Mesenchymal stem cell (in vitro differentiated cells and primary cell): ENCODE results near the gene NANOS3.

ENCODE experiments used
- DNase-seq: peaks from one replicate; pipeline ENCODE4 v3.0.0-alpha.2; 2013
- H2AFZ ChIP-seq: one replicate; pipeline ENCODE4 v1.6.1; 2013; ENCODE audit warnings: low read depth, mild to moderate bottlenecking, control low read depth, inconsistent platforms, low read length, moderate library complexity
- H2AK5ac ChIP-seq: 2 replicates; pipeline ENCODE4 v1.6.1; 2013; ENCODE audit warnings: low read length, moderate library complexity, mild to moderate bottlenecking, inconsistent platforms; ENCODE audit not compliant: severe bottlenecking
- H2BK120ac ChIP-seq: one replicate; pipeline ENCODE4 v1.6.1; 2013; ENCODE audit warnings: low read depth, mild to moderate bottlenecking, inconsistent platforms, low read length, moderate library complexity
- H2BK12ac ChIP-seq, 2 experiments: one replicate each; pipeline ENCODE4 v1.6.1; 2013; ENCODE audit warnings: inconsistent platforms in 2 of 2, low read length in 2 of 2, mild to moderate bottlenecking in 2 of 2, moderate library complexity in 2 of 2, control low read depth in 1 of 2
- H2BK15ac ChIP-seq: one replicate; pipeline ENCODE4 v1.6.1; 2013; ENCODE audit warnings: mild to moderate bottlenecking, low read depth, inconsistent platforms; ENCODE audit not compliant: poor library complexity, severe bottlenecking
- H2BK5ac ChIP-seq: 2 replicates; pipeline ENCODE4 v1.6.1; 2013; ENCODE audit warnings: low read depth, mild to moderate bottlenecking, low read length, control low read depth, inconsistent platforms; ENCODE audit not compliant: poor library complexity, severe bottlenecking
- H3K14ac ChIP-seq, 2 experiments: one replicate each; pipeline ENCODE4 v1.6.1; 2013; ENCODE audit warnings: inconsistent platforms in 2 of 2, low read length in 2 of 2, control low read depth in 1 of 2, mild to moderate bottlenecking in 1 of 2, moderate library complexity in 1 of 2
- H3K18ac ChIP-seq, 2 experiments: one replicate each; pipeline ENCODE4 v1.6.1; 2013; ENCODE audit warnings: inconsistent platforms in 2 of 2, low read length in 2 of 2, control low read depth in 1 of 2, low read depth in 1 of 2, mild to moderate bottlenecking in 1 of 2
- H3K23ac ChIP-seq, 2 experiments: one replicate each; pipeline ENCODE4 v1.6.1; 2013; ENCODE audit warnings: inconsistent platforms in 2 of 2, low read length in 2 of 2, mild to moderate bottlenecking in 2 of 2, moderate library complexity in 2 of 2, control low read depth in 1 of 2
- H3K27ac ChIP-seq: 2 replicates; pipeline ENCODE4 v1.5.1; 2013; ENCODE audit warnings: mild to moderate bottlenecking, moderate library complexity, low read length, control low read depth, inconsistent platforms; ENCODE audit not compliant: poor library complexity, severe bottlenecking
- H3K27me3 ChIP-seq, 2 experiments: 2 replicates each; pipeline versions ENCODE4 v1.6.1 to v1.7.0; 2013; ENCODE audit warnings: low read length in 2 of 2, mild to moderate bottlenecking in 2 of 2, moderate library complexity in 2 of 2, control low read depth in 1 of 2, inconsistent platforms in 1 of 2; ENCODE audit not compliant: control insufficient read depth in 1 of 2, insufficient read depth in 1 of 2
- H3K36me3 ChIP-seq, 2 experiments: 2 replicates each; pipeline versions ENCODE4 v1.6.1 to v1.7.0; 2013; ENCODE audit warnings: low read length in 2 of 2, control low read depth in 1 of 2, inconsistent platforms in 1 of 2, low read depth in 1 of 2, mild to moderate bottlenecking in 1 of 2; ENCODE audit not compliant: insufficient read depth in 2 of 2, control insufficient read depth in 1 of 2
- H3K4ac ChIP-seq, 2 experiments: one replicate each; pipeline ENCODE4 v1.6.1; 2013; ENCODE audit warnings: inconsistent platforms in 2 of 2, low read length in 2 of 2, mild to moderate bottlenecking in 2 of 2, moderate library complexity in 2 of 2, control low read depth in 1 of 2, low read depth in 1 of 2
- H3K4me1 ChIP-seq: 2 replicates; pipeline ENCODE4 v1.6.1; 2013; ENCODE audit warnings: low read depth, low read length, control low read depth; ENCODE audit not compliant: control insufficient read depth, insufficient read depth
- H3K4me2 ChIP-seq: 2 replicates; pipeline ENCODE4 v1.6.1; 2013; ENCODE audit warnings: low read length, mild to moderate bottlenecking, inconsistent platforms; ENCODE audit not compliant: poor library complexity, severe bottlenecking
- H3K4me3 ChIP-seq, 2 experiments: 2 replicates each; pipeline versions ENCODE4 v1.5.1 to v1.7.0; 2013; ENCODE audit warnings: low read length in 2 of 2, mild to moderate bottlenecking in 2 of 2, control low read depth in 1 of 2, low read depth in 1 of 2; ENCODE audit not compliant: insufficient read depth in 1 of 2
- H3K79me1 ChIP-seq: replicated peaks from 2 replicates; pipeline ENCODE4 v1.6.1; 2013; ENCODE audit warnings: mild to moderate bottlenecking, control low read depth, low read length, inconsistent platforms; ENCODE audit not compliant: poor library complexity, severe bottlenecking
- H3K9ac ChIP-seq: 2 replicates; pipeline ENCODE4 v1.7.0; 2013; ENCODE audit warnings: mild to moderate bottlenecking, low read length, moderate library complexity
- H3K9me3 ChIP-seq: 2 replicates; pipeline ENCODE4 v1.7.0; 2013; ENCODE audit warnings: mild to moderate bottlenecking, low read length; ENCODE audit not compliant: control insufficient read depth
- H4K8ac ChIP-seq: one replicate; pipeline ENCODE4 v1.6.1; 2013; ENCODE audit warnings: inconsistent platforms, mild to moderate bottlenecking, low read length, moderate library complexity
- H4K91ac ChIP-seq: one replicate; pipeline ENCODE4 v1.6.1; 2013; ENCODE audit warnings: mild to moderate bottlenecking, low read length, inconsistent platforms
- WGBS: methylation state at CpG from one replicate; pipeline ENCODE4 v1.1.7; 2013; ENCODE audit warnings: mixed read lengths; 5-methylcytosine and 5-hydroxymethylcytosine counted together

The NANOS3 gene

DNA sequence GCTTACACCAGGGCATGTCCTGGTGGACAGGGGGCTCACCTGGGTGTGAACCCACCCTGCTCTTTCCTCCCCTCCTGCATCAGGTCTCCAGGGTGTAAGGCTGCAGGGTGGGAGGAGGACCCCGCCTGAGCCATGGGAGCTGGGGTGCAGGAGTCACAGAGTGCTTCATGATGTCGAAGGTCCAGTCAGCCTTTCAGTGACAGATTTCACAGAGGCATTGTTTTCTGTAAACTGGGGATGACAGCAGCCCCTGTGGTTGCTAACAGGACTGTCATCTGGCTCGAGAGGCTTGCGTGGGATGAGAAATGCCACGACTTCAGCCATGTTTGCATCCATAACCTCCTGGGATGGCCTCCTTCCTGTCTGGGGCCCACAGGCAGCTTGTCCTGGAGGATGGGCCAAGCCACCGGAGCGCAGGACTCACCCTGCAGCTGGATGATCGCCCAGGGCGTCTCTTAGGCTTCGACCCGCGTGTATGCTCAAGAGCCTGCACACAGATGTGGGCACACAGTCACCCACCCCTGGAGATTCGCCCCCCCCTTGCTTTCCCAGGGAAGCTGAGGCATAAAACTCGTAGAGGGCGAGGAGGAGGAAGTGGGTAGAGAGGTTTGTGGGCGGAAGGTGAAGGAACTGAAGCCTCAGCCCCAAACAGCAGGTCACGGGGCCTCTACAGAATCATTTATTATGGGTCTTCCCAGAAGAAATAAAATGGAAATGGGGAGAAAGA, 4.9 kb downstream of the NANOS3 start:
- H3K4me3 ChIP-seq = no peak overlapping the region
- H4K91ac ChIP-seq = peak overlapping the region; percentile 99
- H2AFZ ChIP-seq = peak overlapping the region; percentile 57
- peak overlapping the region in 1 of 2 experiments; percentile 57 for H2BK12ac ChIP-seq
- H3K4ac ChIP-seq = peak overlapping the region; percentile 34 to 85
- H3K27me3 ChIP-seq = peaks cover 3 to 24% of the 10 kb centered on the region in 2 experiments
- H3K18ac ChIP-seq = peak overlapping the region; percentile 68 to 91
- H3K36me3 ChIP-seq = peaks cover 0 to 2% of the 10 kb centered on the region in 2 experiments
- no peak overlapping the region for H2BK5ac ChIP-seq
- H3K9me3 ChIP-seq = no peaks in the 10 kb centered on the region
- H4K8ac ChIP-seq = peak overlapping the region; percentile 99
- H2BK15ac ChIP-seq = peak overlapping the region; percentile 94
- H3K4me2 ChIP-seq = peak overlapping the region; percentile 11
- H2BK120ac ChIP-seq = peak overlapping the region; percentile 86
- H2AK5ac ChIP-seq = peak overlapping the region; percentile 76
- no peaks in the 10 kb centered on the region for H3K79me1 ChIP-seq
- peak overlapping the region; percentile 50 for H3K9ac ChIP-seq
- peaks cover 24% of the 10 kb centered on the region for H3K4me1 ChIP-seq
- WGBS = 74% methylated on average over 16 of the region's 17 CpGs
- H3K27ac ChIP-seq = peak overlapping the region; percentile 35
- no peak overlapping the region for H3K23ac ChIP-seq
- peak overlapping the region in 1 of 2 experiments; percentile 90 for H3K14ac ChIP-seq
- peak; percentile 34 for DNase-seq

DNA sequence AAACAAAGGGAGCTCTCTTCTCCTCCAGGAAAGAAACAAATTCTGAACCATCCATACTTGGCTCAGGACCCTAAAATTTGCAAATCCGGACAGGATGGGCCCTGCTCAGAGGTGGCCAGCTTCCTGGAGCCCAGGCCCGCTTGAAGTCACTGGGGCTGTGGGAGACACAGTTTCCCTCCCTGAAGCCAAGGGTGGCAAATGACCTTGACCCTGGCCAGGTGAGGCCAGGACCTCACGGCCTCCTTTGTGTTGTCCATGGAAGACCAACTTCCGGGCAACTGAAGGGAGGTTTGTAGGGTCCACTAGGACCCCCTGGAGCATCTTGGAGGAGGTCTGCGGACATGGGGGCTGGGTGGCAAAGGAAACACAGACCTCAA, 5.5 kb downstream of the NANOS3 start:
- H3K14ac ChIP-seq = no peak overlapping the region
- 90% methylated on average over 5 of the region's 5 CpGs for WGBS
- H2BK120ac ChIP-seq = no peak overlapping the region
- H3K4me1 ChIP-seq = peaks cover 24% of the 10 kb centered on the region
- no peak overlapping the region for H3K4ac ChIP-seq
- no peak overlapping the region for H4K91ac ChIP-seq
- no peak overlapping the region for H2BK15ac ChIP-seq
- H4K8ac ChIP-seq = no peak overlapping the region
- no peak overlapping the region for H2AFZ ChIP-seq
- H3K9me3 ChIP-seq = no peaks in the 10 kb centered on the region
- peak overlapping the region in 1 of 2 experiments; percentile 42 for H2BK12ac ChIP-seq
- H3K23ac ChIP-seq = no peak overlapping the region
- H3K27me3 ChIP-seq = peaks cover 0 to 21% of the 10 kb centered on the region in 2 experiments
- peak overlapping the region; percentile 34 for H2AK5ac ChIP-seq
- H3K4me3 ChIP-seq = no peak overlapping the region
- no peak overlapping the region for H2BK5ac ChIP-seq
- H3K9ac ChIP-seq = peak overlapping the region; percentile 50
- no peak for DNase-seq
- H3K18ac ChIP-seq = no peak overlapping the region
- peaks cover 0 to 2% of the 10 kb centered on the region in 2 experiments for H3K36me3 ChIP-seq
- no peak overlapping the region for H3K27ac ChIP-seq
- no peak overlapping the region for H3K4me2 ChIP-seq
- no peaks in the 10 kb centered on the region for H3K79me1 ChIP-seq

DNA sequence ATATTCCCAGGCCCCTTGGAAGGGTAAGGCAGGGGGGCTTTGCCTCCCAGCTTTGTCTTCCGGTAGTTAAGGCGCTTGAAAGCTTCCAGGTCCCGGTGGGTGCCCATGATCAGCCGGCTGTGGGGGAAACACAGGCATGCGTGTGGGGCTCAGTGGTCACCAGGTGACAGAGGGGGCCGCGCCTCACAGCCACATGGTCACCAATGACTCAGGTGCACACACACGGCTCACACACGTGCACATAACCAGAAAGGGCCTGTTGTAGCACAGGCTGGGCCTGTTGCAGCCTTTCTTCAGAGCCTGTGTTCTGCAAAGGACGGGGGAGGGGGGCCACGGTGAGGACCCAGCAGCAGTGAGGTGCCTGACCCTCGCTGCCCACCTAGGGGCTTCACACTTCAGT, 5.9 kb downstream of the NANOS3 start:
- Histone ChIP-seq H3K9me3 (no peaks in the 10 kb centered on the region), H3K23ac (no peak overlapping the region), H2BK12ac (peak overlapping the region in 1 of 2 experiments; percentile 15), H3K9ac (no peak overlapping the region), H4K8ac (no peak overlapping the region), H3K4me2 (no peak overlapping the region), H2BK5ac (no peak overlapping the region), H3K4me3 (no peak overlapping the region), H2BK15ac (no peak overlapping the region), H3K4me1 (peaks cover 24% of the 10 kb centered on the region), H2AK5ac (no peak overlapping the region), H3K79me1 (no peaks in the 10 kb centered on the region), H3K4ac (no peak overlapping the region), H2AFZ (no peak overlapping the region), H4K91ac (peak overlapping the region; percentile 34), H3K27ac (no peak overlapping the region), H3K36me3 (no peaks in the 10 kb centered on the region), H3K27me3 (peaks cover 0 to 21% of the 10 kb centered on the region in 2 experiments), H2BK120ac (no peak overlapping the region), H3K14ac (no peak overlapping the region), H3K18ac (no peak overlapping the region)
- no peak for DNase-seq
- WGBS = 98% methylated on average over 12 of the region's 12 CpGs

- Histone ChIP-seq H3K79me1 (no peaks in the 10 kb centered on the region), H3K27ac (no peak overlapping the region), H3K23ac (no peak overlapping the region), H2BK15ac (peak overlapping the region; percentile 62), H3K4me1 (peaks cover 24% of the 10 kb centered on the region), H2AFZ (no peak overlapping the region), H3K18ac (no peak overlapping the region), H2BK120ac (no peak overlapping the region), H2BK5ac (no peak overlapping the region), H3K4ac (no peak overlapping the region), H4K91ac (no peak overlapping the region), H3K27me3 (peaks cover 0 to 21% of the 10 kb centered on the region in 2 experiments), H3K4me3 (no peak overlapping the region), H3K14ac (no peak overlapping the region), H2BK12ac (no peak overlapping the region), H3K9me3 (no peaks in the 10 kb centered on the region), H4K8ac (no peak overlapping the region), H3K4me2 (no peak overlapping the region), H3K36me3 (no peaks in the 10 kb centered on the region), H3K9ac (no peak overlapping the region), H2AK5ac (peak overlapping the region; percentile 29)
- DNase-seq = no peak
- 93% methylated on average over 10 of the region's 10 CpGs for WGBS
Observed at GRCh38 chr19:13883516-13884064, 6.7 kb downstream of the NANOS3 start.
